Activated effector memory CD4-positive, alpha-beta T cell treated with anti-CD3 and anti-CD28 coated beads, Interleukin-2, amount 50 U/mL, for 16 hours (primary cell): Measurements from ENCODE around the gene RMND5B.

Experiments used
- DNase-seq: peaks from one replicate; pipeline ENCODE4 v3.0.0-alpha.2; 2020

The RMND5B gene

DNA sequence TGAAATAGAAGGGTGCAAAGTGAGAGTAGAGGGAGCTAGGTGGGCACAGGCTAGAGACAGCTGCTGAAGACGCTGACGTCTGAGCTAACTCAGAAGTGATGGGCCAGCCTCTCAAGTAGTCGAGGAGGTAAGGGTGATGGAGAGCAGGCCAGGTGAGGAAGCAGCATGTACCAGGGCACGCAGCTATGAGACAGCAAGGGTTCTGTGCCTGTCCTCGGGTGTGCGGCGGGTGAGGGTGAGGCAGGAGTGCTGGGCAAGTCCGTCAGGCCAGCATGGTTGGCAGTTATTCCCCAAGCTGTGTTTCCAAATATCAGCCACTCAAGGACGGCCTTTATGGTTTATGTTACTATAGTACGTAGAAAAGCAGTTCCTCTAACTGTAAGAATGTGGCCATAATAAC is 6.2 kb downstream of the RMND5B start:
- no peak for DNase-seq

DNA sequence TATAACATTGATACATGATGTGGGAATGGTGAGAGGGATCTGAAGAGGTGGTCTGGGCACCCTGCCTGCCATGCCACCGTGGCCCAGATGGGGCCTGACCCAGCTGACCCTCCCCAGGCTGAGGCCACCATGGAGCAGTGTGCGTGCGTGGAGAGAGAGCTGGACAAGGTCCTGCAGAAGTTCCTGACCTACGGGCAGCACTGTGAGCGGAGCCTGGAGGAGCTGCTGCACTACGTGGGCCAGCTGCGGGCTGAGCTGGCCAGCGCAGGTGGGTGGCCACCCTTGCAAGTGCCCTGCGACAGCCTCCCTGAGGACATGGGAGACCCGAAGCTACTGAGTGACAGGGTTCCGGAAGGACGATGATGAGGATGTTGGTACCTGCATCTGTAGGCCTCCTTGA is 7.2 kb downstream of the RMND5B start:
- DNase-seq, result no peak

DNA sequence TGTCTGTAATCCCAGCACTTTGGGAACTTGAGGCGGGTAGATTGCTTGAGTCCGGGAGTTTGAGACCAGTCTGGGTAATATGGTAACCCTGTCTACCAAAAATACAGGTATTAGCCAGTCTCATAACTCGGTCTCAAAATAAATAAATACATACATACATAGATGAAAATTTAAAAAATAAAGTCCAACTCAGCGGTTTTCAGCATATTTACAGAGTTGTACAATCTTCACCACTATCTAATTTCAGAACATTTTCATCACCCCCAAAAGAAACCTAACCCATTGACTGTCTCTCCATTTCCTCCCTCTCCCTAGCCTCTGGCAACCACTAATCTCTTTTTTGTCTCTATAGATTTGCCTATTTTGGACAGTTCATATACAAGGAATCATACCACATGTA is 10.7 kb downstream of the RMND5B start:
- DNase-seq, result no peak

DNA sequence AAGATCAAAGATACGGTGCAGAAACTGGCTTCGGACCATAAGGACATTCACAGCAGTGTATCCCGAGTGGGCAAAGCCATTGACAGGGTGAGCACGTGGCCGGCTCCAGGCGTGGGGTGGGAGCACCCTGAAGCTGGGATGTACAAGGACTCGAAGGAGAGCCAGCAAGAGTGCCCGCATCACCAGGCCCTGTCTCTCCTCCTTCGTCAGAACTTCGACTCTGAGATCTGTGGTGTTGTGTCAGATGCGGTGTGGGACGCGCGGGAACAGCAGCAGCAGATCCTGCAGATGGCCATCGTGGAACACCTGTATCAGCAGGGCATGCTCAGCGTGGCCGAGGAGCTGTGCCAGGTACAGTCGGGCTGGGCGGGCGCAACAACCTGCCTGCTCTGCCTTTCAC is 11.8 kb downstream of the RMND5B start:
- DNase-seq, result no peak

DNA sequence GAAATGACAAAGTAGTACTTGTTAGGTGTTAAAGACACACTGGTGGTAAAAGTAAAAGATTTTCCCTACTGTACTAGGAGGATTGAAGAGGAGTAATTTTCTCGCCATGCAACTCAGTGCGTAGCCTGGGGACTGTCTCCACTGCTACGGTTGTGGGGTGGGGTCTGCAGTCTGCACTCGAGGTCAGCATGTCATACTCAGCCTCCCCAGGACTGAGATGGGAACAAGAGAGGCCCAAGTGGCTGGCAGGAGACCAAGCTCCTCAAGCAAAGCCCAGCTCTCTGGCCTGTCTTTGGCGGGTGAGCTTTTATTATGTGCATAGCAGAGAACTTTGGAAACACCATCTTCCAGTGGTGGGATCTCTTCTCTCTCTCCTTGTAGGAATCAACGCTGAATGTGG is 12.4 kb downstream of the RMND5B start:
- no peak for DNase-seq

DNA sequence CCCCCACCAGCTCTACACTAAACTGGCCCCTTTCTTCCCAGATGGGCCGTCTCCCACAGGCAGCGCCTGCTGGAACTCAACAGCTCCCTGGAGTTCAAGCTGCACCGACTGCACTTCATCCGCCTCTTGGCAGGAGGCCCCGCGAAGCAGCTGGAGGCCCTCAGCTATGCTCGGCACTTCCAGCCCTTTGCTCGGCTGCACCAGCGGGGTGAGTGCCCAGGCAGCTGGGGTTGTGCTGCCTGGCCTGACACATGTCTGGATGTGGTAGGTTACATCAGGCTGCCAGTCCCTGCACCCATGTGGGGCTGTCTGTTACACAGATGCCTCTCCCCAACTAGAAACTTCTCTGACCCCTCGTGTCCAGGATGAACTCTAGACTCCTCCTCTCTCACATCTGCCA is 13.1 kb downstream of the RMND5B start:
- DNase-seq, result no peak

DNA sequence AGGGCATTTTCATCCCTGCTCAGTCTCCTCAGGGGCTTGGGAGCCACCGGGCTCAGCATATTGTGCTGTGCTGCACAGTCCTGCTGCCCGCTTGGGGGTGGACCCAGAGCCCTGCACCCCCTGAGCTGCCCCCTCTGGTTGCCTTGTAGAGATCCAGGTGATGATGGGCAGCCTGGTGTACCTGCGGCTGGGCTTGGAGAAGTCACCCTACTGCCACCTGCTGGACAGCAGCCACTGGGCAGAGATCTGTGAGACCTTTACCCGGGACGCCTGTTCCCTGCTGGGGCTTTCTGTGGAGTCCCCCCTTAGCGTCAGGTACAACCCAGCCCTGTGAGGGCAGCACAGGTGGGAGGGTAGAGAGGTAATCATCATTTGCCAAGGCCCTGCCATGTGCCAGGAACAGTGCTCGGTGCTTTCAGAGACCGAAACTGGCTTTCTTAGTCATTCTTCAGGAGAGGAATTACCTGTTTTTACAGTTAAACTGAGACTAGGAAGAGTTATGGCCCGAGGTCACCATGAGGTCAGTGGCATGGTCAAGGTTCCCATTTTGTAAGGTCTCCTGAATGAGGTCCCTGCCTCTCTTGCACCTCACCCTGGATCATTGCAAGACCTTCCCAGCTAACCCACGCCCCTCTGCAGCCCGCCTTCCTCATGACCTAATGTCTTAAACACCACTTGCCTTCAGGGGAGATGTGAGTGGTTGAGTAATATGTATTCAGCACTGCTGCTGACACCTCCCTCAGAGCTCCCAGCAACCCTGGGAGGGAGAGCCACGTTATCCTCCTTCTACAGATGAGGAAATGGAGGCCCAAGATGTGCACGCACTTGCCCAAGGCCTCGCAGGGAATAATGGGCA is 15.4 kb downstream of the RMND5B start:
- peak; percentile 90 for DNase-seq

DNA sequence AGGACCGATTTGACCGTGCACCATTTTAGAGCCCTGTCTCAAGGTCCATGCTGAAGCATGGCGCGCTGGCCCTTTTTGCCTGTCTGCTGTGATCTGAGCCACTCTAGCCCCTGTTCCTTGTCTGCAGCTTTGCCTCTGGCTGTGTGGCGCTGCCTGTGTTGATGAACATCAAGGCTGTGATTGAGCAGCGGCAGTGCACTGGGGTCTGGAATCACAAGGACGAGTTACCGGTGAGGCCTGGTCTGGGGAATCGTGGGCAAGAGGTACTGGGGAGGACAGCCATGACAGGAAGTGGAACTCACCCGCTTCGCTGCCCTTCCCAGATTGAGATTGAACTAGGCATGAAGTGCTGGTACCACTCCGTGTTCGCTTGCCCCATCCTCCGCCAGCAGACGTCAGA is 16.6 kb downstream of the RMND5B start:
- peak; percentile 58 for DNase-seq

DNA sequence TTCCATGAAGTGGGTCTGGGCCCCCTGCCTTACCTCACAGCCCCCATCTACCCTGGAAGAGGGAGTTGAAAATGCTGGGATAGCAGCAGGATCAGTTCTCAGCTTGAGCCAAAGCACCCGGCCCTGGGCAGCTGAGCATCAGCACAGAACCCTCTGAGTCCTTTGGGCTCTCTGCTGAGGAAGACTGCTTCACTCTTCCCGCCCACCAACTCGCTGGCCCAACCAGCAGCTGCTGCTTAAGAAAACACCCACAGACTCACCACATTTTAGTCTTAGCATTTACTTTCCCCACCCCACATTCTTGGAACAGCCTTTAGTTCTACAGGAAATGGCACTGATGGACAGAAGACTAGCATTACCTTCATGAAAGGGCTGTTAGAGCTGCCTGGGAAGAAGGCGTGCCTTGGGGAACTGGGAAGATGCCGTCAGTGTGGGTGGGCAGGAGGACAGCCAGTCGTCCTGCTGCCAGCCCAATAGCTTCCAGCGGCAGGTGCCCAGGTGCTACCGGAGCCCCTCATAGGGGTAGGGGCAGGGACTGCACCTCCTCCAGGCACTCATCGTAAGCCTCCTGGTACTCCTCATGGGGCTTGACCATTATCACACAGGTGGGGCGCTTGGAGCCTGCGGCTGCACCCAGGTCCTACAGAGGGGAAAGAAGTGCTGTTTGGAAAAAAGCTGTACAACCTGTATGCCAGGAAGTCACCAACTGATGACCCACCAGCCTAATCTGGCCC is 18.6 kb downstream of the RMND5B start:
- DNase-seq, result no peak

DNA sequence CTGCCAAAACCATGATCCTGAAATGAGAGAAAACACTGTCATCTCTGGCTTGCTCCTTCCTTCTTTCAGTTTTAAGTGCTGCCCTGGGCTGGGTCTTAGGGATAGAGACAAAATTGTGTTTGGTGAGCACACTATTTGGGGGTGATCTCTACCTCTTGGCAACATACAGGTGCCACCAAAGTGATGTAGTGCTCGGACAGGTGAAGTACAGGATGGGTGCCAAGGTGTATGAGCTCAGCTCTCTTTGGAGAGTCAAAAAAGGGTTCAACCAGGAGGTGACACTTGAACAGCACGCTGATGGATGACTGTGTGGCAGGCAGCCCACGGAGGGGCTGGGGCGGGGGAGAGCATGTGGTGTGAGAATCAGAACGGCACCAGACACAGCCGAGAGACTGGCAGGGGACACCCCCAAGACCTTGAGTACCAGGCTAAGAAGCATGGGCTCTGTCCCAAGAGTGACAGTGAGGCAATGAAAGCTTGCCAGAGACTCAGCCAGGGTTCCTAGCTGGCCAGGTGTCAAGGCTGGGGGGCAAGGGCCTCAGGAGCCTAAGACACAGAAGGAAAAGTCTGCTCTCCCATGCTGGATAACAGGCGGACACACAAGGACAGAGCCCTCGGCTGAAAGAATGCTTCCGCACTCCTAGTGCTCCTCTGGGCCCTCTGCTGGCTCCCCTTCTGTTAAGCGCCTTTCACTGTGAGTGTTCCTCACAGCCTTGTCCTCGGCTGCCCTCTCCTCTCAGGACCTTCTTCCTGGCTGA is 20.3 kb downstream of the RMND5B start:
- DNase-seq, result no peak

DNA sequence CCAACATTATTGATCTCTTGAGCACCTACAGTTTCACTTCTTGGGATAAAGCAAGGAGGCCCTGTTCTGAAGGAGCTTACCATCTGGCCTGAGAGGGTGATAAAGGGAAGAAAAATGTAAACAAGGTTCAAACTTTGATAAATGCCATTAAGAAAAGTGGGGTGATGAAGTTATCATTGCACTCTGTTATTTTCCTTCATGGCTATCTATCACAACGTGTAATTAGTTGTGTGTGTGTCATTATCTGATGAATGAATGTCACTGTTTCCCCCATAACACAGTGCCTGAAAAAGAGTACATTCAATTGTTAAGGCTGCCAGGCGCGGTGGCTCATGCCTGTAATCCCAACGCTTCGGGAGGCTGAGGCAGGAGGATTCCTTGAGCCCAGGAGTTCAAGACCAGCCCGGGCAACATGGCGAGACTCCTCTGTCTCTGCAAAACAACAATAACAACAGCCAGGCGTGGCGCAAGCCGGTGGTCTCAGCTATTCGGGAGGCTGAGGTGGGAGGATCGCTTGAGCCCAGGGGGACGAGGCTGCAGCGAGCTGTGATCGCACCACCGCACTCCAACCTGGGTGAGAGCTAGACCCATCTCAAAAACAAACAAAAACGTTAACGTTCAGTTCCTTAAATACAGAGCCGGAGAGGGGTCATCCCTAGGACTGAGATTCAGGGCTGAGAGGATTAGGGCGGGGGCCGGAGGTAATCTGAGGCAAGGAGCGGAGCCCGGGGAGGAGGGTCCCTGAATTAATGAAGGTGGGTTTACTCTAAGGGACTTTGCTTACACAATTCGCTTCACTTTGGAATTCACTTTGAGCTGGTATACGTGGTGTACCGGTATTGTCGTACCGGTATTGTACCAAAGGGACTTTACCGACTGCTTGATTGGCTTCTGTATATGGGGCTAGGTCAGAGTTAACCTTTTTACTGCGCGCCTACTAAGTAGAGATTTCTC is 22.0 kb downstream of the RMND5B start:
- no peak for DNase-seq

DNA sequence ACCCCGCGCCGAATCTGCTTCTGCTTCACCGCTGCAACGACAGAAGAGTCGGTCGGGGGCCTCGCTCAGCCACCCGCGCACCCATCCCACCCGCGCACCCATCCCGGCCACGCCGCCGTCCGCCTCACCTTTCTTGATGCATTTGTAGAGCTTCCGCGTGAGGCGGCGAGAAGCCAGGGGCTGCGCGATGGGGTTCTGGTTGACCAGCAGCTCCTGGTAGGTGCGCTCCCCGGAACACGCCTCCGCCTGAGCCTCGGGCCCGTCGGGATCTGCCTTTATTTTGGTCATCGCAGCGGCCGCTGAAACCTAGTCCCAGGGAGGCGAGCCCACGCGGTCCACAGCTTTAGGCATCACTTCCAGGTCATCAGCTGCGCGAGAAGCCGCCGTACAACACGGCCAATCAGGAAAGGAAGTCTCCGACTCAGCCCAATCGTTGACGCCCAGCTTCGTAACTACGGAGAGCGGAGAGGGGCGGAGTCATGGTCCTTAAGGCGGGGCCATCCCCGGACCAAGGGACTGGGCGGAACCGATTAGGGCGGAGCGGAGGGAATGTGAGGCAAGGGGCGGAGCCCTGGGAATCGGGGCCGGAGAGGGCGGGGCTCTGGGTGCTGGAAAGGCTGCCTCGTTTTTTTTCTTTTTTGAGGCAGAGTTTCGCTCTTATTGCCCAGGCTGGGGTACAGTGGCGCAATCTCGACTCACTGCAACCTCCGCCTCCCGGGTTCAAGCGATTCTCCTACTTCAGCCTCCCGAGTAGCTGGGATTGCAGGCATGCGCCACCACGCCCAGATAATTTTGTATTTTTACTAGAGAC is 22.9 kb downstream of the RMND5B start, which contains the start of gene NHP2:
Gene NHP2, minus strand, starts transcription at position 356 of the 811 bp plus-strand sequence. Its CDS starts 68 bp downstream, at position 288.
- peak; percentile 99 for DNase-seq

DNA sequence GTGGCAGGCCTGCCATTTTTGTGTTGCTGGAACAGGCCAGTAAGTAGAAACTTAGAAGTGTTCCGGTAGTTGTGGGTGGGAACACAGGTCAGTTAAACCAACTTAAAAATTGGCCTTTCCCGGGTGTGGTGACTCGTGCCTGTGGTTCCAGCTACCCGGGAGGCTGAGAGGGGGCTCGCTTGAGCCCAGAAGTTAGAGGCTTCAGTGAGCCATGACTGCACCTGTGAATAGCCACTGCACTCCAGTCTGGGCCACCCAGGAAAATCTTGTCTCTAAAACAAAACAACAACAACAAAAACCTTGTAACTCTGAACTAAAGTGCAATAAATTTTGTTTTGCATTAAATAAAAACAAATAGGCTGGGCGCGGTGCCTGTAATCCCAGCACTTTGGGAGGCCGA is 24.3 kb downstream of the RMND5B start:
- no peak for DNase-seq

DNA sequence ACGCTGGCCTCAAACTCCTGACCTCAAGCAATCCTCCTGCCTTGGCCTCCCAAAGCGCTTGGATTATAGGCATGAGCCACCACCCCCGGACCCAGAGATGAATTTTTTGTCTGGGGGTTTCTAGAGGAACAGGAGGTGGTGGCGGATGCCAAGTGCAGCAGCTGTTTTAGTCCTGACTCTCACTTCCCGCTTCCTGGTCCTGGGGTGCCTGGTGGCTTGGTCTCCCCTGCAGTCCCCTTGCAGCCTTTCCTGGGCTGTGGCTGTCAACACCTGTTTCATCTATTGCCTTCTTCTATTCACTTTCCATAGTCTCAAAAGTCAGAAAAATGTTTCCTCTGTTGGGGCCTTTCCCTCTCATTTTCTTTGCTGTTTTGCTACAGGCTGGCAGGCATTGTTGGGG is 29.4 kb downstream of the RMND5B start:
- no peak for DNase-seq

DNA sequence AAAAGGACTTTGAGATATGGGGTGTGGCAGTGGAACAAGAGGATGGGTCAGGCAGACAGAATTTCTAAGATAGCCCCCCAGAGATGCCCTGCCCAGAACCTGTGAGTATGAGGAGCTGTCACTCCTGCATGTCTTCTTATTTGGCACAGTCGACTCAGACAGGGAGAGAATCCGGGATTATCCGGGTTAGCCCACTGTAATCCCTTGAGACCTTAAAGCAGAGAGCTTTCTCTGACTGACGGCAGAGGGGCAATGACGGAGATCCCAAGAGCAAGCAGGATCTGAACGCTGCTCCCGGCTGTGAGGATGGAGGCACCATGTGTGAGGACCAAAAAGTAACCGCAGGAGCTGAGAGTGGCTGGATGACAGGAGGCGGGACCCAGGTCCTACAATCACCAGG is 31.7 kb downstream of the RMND5B start:
- no peak for DNase-seq

DNA sequence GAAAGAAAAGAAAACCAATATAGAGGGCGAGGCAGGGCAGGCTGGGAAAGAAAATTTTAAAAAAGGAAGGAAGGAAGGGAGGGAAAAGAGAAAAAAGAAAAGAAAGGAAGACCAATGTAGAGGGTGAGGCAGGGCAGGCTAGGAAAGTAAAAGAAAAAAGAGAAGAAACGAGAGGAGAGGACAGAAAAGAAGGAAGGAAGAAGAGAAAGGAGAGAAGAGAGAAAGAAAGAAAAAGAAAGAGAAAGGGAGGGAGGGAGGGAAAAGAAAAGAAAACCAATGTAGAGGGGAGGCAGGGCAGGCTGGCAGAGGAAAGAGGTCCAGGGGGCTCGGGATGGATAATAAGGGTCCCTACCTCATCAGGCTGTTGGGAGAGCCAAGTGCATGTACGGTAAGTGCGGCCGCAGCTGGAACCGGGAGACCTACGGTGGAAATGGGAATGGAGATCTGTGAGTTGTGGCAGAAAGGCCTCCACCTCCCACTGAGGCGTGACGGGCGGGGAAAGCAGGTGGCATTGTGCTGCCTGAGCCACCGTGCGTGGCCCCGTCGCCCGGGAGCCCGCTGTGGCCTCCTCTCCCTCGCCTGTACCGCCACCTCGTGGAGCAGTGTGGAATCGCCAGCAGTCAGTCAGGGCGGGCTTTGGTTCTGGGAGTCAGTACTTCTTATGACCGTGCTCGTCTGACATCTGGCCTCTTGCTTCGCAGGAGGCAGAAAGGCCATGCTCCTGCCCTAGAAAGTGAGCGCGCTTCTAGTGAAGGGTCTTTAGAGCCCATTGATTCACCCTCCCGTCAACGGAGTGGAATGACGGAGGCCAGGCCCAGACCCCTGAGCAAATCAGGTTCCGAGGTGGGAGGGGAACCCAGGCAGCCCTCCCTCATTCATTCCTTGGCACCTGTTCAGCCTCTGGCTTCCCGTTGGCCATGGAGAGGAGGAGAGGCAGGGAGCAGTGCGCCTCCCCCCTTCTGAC is 33.2 kb downstream of the RMND5B start:
- peak; percentile 97 for DNase-seq

DNA sequence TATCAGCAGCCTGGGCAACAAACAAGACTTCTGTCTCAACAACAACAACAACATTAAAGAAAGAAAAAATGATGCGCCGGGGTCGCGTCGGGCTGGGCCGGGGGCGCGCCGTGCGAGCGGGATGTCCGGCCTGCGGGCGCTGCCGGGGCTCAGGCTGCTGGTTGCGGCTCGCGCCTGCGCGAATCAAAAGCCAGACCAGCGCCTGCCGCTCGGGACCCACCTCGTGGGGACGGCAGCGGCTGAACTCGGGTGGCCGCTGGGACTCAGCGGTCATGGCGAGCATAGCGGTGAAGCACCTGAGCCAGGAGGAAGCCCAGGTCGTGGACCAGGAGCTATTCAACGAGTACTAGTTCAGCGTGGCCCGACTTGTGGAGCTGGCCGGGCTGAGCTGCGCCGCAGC is 34.8 kb downstream of the RMND5B start:
- DNase-seq, result no peak

DNA sequence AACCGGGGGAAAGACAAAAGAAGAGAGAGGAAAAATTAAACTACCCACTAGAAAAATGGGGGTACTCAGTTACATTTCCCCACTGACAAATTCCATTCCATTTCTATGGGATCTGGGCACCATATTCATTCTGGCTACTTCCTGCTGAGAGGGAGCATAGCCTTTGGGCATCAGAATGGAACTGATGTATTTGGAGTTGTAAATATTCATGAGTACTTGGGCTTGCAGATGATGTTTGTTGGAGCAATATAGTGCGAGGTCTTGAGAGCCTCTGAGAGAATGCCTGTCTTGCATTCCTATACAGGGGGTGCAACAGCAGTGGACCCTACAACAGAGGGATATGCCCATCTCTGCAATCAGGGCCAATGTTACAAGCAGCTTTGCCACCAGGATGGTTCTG is 39.6 kb downstream of the RMND5B start:
- DNase-seq, result no peak

DNA sequence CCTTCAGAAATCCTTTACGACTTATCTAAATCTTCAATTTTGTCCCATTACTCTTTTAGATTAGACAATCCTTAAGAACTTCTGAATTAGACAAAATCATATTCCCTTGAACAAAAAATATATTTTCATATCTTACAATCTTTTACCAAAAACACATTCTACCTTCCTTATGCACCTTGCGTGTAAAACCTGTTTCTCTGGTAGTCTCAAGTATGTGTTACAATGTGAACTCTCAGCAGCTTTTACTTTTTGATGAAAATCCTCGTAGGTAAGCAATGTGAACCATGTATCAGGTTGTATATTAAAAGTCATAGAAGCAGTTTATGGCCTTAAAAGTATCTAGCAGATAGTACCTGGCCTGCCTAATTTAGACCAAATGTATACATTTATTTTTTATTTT is 43.6 kb downstream of the RMND5B start:
- no peak for DNase-seq

DNA sequence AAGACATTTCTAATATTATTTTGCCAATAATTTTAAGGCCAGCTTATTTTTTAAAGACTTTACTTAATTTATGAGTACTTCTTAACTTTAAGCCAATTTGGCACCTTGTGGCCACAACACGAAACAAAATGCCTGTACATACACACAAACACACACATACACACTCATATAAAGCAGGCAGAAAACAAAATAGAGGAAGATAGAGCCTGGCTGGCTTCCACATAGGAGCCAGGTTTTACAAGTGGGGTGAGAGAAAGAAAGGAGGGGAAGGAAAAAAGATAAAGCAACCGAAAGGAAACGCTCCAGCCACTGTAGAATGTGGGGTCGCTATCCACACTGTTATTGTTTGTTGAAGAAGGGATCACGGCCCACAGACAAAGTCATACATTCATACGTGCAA is 46.0 kb downstream of the RMND5B start:
- DNase-seq, result no peak
